ENCODE results near the gene RNASE8. TPM values are rescaled to one million over a fixed set of nuclear protein-coding genes. Genes with fewer than 3 reads are reported as not detected.

The RNASE8 gene, protein sequence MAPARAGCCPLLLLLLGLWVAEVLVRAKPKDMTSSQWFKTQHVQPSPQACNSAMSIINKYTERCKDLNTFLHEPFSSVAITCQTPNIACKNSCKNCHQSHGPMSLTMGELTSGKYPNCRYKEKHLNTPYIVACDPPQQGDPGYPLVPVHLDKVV
- not detected in 2 replicates for total RNA-seq

DNA sequence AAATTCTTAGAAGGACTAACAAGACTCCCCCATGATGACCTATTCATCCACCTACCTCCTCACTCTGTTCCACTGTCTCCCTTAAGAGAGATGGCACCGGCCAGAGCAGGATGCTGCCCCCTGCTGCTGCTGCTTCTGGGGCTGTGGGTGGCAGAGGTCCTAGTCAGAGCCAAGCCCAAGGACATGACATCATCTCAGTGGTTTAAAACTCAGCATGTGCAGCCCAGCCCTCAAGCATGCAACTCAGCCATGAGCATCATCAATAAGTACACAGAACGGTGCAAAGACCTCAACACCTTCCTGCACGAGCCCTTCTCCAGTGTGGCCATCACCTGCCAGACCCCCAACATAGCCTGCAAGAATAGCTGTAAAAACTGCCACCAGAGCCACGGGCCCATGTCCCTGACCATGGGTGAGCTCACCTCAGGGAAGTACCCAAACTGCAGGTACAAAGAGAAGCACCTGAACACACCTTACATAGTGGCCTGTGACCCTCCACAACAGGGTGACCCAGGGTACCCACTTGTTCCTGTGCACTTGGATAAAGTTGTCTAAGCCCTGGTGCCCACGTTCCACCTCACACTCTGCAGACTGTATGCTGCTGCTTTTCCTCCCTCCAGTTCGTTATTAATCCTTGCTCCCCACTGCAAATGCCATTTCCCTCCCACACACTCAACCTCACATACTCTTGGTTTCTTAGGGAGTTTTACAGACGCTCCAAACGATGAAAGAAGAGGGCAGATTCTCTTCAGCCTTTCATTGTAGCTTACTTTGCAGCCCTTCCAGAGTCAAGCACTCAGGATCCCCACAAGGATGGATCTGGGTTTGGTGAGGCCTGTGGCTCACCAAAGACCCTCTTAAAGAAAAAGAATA, at the start of gene RNASE8:
RNASE8 (plus strand) TSS at position 20 of the 873 bp plus-strand sequence; CDS start at position 91, 71 bp downstream.

DNA sequence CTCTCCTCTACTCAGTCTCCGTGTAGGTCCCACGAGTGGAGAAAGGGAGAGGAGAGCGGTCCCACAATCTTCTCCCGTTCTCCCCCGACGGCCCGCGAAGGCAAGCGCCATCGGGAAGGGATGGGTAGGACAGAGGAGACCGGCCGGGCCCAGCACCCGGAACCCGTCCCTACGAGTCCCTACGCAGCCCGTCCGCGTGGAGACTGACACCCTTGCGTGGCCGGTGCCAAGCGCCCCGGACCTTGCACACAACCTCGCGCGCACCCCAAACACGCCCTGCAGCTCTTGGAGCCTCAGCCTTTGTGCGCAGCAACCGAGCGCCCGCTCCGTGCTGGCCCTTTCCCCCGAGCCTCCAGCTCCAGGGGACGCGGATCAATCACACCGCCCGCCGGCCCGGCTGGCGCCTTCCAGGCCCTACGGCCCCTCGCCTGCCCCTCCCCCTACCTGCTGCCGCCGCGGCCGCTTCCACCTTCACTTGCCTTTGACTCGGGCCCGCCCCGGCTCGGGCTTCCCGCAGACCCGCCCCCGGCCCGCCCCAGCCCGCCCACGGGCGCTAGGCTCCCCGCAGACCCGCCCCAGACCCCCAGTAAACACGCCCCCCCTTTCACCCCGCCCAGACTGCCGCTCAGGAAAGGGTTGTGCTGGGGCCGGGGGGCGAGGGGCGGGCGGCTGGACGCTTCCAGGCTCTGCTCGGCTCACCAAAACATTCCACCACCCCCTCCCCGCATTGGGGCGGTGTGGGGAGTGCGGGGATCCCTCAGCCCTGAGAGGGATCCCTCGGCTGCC, 32.8 kb upstream of the RNASE8 start, which contains the start of gene NDRG2:
NDRG2 (minus strand) TSS at position 477 of the 786 bp plus-strand sequence. CDS start 1,746 bp downstream, outside the sequence.

DNA sequence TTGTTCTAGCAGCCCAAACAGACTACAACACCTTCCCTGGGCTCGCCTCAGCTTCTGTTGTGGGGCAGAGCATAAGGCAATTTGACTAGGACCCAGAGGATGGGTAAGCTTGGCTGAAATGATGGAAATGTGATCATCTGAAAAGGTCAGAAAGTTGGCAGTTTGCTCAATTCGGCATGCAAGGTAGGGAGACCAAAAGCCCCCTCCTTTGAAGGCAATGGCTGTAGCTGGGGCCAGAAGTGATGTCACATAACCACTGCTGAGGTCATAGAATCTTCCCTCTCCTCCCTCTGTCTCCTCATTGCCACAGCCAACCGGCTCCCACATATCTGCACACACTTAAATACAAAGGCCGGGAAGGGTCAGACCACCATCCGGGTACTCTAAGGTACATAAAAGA, 27.7 kb upstream of the RNASE8 start, which contains the start of gene TPPP2:
TPPP2 (plus strand) TSS at position 301 of the 400 bp plus-strand sequence. CDS start 365 bp downstream, outside the sequence.

DNA sequence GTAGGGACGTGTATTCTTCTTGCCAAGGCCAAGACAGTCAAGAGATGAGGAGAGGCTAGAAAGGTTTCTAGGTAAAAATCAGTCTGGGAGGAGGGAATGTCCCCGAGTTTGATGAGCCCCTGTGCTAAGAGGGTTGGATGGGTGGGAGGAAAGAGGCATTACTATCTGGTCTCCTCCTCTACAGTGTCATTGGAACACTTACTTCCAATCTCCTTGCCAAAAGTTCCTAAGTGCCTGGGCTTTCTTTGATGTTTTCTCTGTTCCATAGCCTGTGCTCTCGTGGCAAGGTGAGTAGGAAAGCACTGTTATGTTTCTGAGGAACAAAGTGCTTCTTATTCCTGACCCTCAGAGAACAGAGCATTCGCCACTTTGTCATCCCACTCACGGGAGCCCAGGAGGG, 22.9 kb upstream of the RNASE8 start, which contains the start of gene RNASE13:
RNASE13 (minus strand) TSS at position 101 of the 400 bp plus-strand sequence. CDS start 519 bp downstream, outside the sequence.

DNA sequence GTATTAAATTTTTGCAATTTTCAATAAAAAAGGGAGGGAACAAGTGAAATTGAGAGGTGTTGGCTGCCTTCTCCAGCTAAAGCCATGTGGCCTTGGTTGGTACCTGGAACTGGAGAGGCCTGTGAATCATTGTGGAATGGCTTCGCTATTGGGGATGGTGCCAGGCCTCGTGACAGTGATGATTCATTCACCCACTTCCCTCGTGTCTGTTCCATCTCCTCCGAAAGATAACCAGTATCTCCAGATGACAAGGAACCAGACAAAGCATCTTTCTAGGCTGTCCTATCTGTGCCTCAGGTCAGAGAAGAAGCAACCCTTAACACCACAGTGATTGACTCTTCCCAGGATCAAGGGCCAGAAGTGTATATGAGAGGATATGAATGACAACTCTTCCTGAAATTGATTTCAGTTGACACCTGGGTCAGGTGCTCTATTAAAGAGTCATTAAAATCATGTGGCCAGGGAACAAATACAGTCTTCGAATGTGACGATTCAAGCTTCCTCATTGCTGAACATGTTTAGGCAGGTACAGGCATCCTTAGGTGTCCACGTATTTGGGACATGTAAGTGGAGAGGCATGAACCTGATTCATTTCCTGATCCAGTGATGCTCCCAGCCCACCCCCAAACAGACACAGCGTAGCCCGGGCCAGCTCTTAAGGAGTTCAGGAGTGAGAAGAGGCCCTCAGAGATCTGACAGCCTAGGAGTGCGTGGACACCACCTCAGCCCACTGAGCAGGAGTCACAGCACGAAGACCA, 15.8 kb upstream of the RNASE8 start, which contains the start of gene RNASE7:
RNASE7 (plus strand) TSS at position 687 of the 758 bp plus-strand sequence. CDS start 631 bp downstream, outside the sequence.

DNA sequence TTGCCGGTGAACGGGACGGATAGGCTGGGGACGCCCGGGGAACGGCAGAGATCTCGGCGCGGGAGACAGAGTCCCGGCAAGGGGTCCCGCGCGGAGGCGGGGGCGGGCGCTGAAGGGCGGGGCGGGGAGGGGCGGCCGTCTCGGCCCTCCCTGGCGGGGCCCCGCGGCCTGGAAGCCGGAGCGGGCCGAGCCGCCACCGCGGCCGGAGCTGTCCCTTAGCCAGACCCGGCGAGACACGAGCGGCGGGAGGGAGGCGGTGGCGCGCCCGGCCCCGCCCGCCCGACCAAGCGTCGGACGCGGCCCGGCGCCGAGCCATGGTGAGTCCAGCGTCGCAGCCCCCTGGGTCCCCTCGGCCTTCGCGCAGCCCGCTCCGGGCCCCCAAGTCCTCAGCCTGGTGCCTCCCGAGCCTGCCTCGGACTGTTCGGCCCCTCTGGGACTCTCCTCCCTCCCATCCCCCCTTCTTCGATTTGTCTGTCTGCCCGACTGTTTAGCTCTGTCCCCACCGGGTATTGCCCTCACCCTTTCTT, 12.5 kb downstream of the RNASE8 start, which contains the start of gene ARHGEF40:
ARHGEF40 (plus strand) TSS at position 222 of the 527 bp plus-strand sequence; CDS start at position 315, 93 bp downstream.

DNA sequence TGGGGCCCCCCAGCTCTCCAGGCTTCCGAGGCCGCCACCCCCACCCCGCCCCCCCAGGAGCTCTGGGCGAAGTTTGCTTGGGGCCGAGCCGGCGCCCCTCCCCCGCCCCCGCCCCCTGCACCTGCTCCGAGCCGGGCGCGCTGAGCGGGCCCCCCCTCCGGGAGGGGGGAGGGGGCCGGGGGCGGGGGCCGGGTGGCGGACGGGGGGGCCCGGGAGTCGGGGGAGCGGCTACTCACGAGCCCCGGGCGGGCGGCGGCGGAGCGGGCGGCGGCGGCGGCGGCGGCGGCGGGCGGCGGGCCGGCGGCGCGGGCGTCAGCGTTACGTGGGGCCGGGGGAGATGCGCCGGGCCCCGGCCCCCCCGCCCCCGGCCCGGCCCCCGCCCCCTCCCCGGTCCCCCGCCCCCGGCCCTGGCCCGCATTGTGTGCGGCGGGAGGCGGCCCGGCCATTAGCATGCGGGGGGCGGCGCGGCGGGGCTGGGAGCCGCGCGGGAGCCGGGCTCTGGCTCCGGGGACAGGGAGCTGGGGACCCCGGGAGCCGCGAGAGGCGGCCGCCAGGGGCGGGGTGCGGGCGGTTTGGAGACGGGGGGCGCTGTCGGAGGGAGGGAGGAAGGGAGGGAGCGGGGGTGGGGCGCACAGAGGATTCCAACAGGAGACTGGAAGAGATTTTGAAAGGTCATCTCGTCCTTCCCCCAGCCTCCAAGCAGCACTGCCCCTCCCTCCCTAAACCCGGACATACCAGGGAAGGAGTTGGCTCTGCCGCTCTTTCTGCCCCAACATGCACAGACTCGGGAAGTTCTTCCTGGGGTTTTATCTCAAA, 40.7 kb downstream of the RNASE8 start, which contains the start of gene ZNF219:
ZNF219 (minus strand) TSS at position 580 of the 816 bp plus-strand sequence. CDS start 5,064 bp downstream, outside the sequence.

DNA sequence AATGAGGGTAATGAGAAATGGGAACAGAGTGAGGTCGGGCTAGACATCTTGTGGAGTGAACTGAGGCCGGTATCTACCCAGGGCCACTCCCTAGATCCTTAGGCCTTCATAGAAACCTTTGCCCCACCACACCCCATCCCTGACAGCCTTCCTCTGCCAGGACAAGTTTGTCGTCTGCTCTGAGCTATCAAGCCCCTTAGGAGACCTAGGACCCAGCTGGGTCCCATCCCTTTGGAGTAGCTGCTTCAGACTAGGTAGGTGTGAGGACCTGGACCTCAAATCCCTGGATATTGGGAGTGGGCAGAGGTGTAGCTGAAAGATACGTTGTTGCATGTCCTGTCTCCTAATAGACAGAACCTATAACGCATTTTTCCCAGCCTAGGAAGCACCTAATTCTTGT, 43.3 kb downstream of the RNASE8 start, which contains the start of gene TMEM253:
TMEM253 (plus strand) TSS at position 136 of the 400 bp plus-strand sequence. CDS start 278 bp downstream, outside the sequence.

Other genes starting within 250 kb of the RNASE8 start
- gene RNASE3, start 166.4 kb upstream of the RNASE8 start, total RNA-seq = 0.16 TPM in 1 of 2 replicates, not detected in the other
- not detected in 2 replicates for gene RNASE2, start 102.3 kb upstream of the RNASE8 start, total RNA-seq
- 19.1 and 25.4 TPM in 2 replicates for gene METTL17, start 67.8 kb upstream of the RNASE8 start, total RNA-seq
- 0.95 TPM in 1 of 2 replicates, not detected in the other for gene SLC39A2, start 58.5 kb upstream of the RNASE8 start, total RNA-seq
- 0.52 TPM in 1 of 2 replicates, not detected in the other for gene NDRG2, start 32.8 kb upstream of the RNASE8 start, total RNA-seq
- gene TPPP2, start 27.6 kb upstream of the RNASE8 start, total RNA-seq = not detected in 2 replicates
- not detected in 2 replicates for gene RNASE13, start 23.0 kb upstream of the RNASE8 start, total RNA-seq
- gene RNASE7, start 15.5 kb upstream of the RNASE8 start, total RNA-seq = not detected in 2 replicates
- gene ARHGEF40, start 12.5 kb downstream of the RNASE8 start, total RNA-seq = 37.4 and 40.5 TPM in 2 replicates
- 0.63 and 1.1 TPM in 2 replicates for gene ZNF219, start 40.8 kb downstream of the RNASE8 start, total RNA-seq
- not detected in 2 replicates for gene TMEM253, start 43.2 kb downstream of the RNASE8 start, total RNA-seq
- gene OR5AU1, start 98.2 kb downstream of the RNASE8 start, total RNA-seq = not detected in 2 replicates
- gene HNRNPC, start 211.6 kb downstream of the RNASE8 start, total RNA-seq = 581 and 824 TPM in 2 replicates
- 0.16 TPM in 1 of 2 replicates, not detected in the other for gene RPGRIP1, start 222.3 kb downstream of the RNASE8 start, total RNA-seq